Ectodermal cell (in vitro differentiated cells): ENCODE results near the gene RBM47.
"Not testable (repeated sequence)": the region's sequence is repeated elsewhere in the genome, so short reads cannot be mapped to it uniquely, and the experiment has no call there.

Source experiments
- H3K27ac ChIP-seq: 2 replicates; pipeline ENCODE4 v1.7.0; 2013; ENCODE audit warnings: mild to moderate bottlenecking, low read depth, low read length; ENCODE audit not compliant: insufficient read depth, poor library complexity, severe bottlenecking
- H3K27me3 ChIP-seq: 2 replicates; pipeline ENCODE4 v1.7.0; 2013; ENCODE audit warnings: mild to moderate bottlenecking, low read length; ENCODE audit not compliant: insufficient read depth, control insufficient read depth, poor library complexity, severe bottlenecking
- H3K36me3 ChIP-seq: one replicate; pipeline ENCODE4 v1.7.0; 2013; ENCODE audit warnings: low read length; ENCODE audit not compliant: control insufficient read depth, insufficient read depth
- H3K4me1 ChIP-seq: one replicate; pipeline ENCODE4 v1.7.0; 2013; ENCODE audit warnings: low read length; ENCODE audit not compliant: control insufficient read depth, insufficient read depth
- H3K4me3 ChIP-seq: 2 replicates; pipeline ENCODE4 v1.7.0; 2013; ENCODE audit warnings: low read depth, low read length, control low read depth; ENCODE audit not compliant: insufficient read depth
- H3K9me3 ChIP-seq: 2 replicates; pipeline ENCODE4 v1.7.0; 2013; ENCODE audit warnings: mild to moderate bottlenecking, low read length, moderate library complexity; ENCODE audit not compliant: control insufficient read depth
- WGBS, 2 experiments: methylation state at CpG; one replicate each; pipeline ENCODE4 v1.1.7; 2013; ENCODE audit warnings: missing lambda C conversion rate in 2 of 2; 5-methylcytosine and 5-hydroxymethylcytosine counted together

RBM47 gene

GRCh38 chr4:40421839-40422708, 207.6 kb downstream of the RBM47 start:
- 94 to 95% methylated on average over 7 of the region's 7 CpGs for WGBS, 2 experiments
- Histone ChIP-seq H3K27me3 (no peaks in the 10 kb centered on the region), H3K4me3 (no peak overlapping the region), H3K9me3 (no peaks in the 10 kb centered on the region), H3K36me3 (no peaks in the 10 kb centered on the region), H3K4me1 (no peaks in the 10 kb centered on the region), H3K27ac (no peak overlapping the region)

DNA sequence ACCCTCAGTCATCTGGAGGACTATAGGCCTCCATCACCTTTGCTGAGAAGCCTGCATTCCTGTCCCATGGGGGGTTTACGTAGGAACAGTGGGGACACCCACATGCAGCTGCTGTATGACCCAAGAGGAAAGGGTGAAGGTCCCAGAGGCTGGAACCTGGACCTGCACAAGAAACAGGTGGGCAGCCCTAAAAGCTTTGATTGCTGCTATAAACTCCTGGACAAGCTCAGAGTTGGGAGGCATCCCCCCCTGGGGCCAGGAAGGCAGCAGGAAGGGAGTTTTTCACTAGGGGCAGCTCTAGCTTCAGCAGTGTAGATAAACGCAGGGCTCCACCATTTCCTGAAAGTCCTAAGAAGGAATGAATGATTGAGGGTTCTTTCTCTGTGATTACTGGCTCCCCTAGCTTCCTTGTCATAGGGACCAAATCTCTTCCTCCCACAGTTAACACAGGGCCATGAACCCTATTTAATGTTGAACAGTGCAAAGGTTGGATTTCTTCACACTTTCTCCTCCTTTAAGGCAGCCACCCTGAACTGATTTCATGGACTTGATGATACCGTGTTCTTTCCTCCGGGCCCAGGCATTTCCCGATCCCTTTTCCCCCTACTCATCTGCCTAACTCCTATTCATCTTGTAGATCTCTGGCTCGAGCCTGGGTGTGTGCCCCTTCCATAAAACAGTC, 210.3 kb downstream of the RBM47 start:
- H3K27ac ChIP-seq: no peak overlapping the region

DNA sequence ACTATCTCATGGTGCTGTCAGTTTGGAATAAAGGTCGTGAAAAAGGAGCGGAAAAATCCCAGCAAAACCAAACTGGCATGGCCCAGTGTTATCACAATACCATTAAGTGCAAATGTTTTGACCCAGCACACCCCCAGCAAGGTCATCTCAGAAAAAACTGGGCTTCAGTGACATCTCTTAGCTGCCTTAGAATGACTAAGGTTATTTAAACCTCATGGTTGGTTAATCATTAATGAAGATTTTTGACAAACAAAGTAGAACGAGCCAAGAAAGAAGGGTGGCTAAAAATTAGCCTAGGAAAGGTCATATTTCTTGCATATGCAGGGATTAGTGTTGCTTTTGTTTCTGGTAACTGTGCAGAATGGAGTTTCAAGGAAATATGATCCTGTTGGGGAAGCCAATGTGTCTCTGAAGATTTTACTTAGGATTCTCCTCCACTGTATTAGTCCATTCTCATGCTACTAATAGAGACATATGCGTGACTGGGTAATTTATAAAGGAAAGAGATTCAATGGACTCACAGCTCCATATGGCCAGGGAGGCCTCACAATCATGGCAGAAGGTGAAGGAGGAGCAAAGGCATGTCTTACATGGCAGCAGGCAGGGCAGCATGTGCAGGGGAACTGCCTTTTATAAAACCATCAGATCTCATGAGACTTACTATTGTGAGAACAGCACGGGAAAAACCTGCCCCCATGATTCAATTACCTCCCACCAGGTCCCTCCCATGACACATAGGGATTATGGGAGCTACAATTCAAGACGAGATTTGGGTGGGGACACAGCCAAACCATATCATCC, 211.0 kb downstream of the RBM47 start:
- no peaks in the 10 kb centered on the region for H3K27me3 ChIP-seq
- 73 to 80% methylated on average over 6 of the region's 6 CpGs for WGBS, 2 experiments
- H3K36me3 ChIP-seq: no peaks in the 10 kb centered on the region
- no peak overlapping the region for H3K27ac ChIP-seq
- no peaks in the 10 kb centered on the region for H3K4me1 ChIP-seq
- H3K9me3 ChIP-seq: no peaks in the 10 kb centered on the region
- H3K4me3 ChIP-seq: no peak overlapping the region

More for the DNA sequence above, 210.3 kb downstream of the RBM47 start:
- Histone ChIP-seq H3K4me1 (no peaks in the 10 kb centered on the region), H3K4me3 (no peak overlapping the region), H3K9me3 (no peaks in the 10 kb centered on the region), H3K36me3 (no peaks in the 10 kb centered on the region), H3K27me3 (no peaks in the 10 kb centered on the region)
- 55 to 62% methylated on average over 5 to 6 of the region's 6 CpGs for WGBS, 2 experiments

- H3K36me3 ChIP-seq: no peaks in the 10 kb centered on the region
- no peak overlapping the region for H3K27ac ChIP-seq
- no peak overlapping the region for H3K4me3 ChIP-seq
- H3K4me1 ChIP-seq: no peaks in the 10 kb centered on the region
- 94 to 95% methylated on average over 5 of the region's 5 CpGs for WGBS, 2 experiments
- no peaks in the 10 kb centered on the region for H3K27me3 ChIP-seq
- H3K9me3 ChIP-seq: no peaks in the 10 kb centered on the region
These were observed 211.7 kb downstream of the RBM47 start for GRCh38 chr4:40417941-40418340.

- H3K4me3 ChIP-seq: no peak overlapping the region
- no peaks in the 10 kb centered on the region for H3K27me3 ChIP-seq
- no peaks in the 10 kb centered on the region for H3K36me3 ChIP-seq
- no peak overlapping the region for H3K27ac ChIP-seq
- WGBS, 2 experiments: 62 to 63% methylated on average over 3 of the region's 3 CpGs
- H3K4me1 ChIP-seq: no peaks in the 10 kb centered on the region
- no peaks in the 10 kb centered on the region for H3K9me3 ChIP-seq
These were observed 215.0 kb downstream of the RBM47 start for GRCh38 chr4:40414673-40415072.

DNA sequence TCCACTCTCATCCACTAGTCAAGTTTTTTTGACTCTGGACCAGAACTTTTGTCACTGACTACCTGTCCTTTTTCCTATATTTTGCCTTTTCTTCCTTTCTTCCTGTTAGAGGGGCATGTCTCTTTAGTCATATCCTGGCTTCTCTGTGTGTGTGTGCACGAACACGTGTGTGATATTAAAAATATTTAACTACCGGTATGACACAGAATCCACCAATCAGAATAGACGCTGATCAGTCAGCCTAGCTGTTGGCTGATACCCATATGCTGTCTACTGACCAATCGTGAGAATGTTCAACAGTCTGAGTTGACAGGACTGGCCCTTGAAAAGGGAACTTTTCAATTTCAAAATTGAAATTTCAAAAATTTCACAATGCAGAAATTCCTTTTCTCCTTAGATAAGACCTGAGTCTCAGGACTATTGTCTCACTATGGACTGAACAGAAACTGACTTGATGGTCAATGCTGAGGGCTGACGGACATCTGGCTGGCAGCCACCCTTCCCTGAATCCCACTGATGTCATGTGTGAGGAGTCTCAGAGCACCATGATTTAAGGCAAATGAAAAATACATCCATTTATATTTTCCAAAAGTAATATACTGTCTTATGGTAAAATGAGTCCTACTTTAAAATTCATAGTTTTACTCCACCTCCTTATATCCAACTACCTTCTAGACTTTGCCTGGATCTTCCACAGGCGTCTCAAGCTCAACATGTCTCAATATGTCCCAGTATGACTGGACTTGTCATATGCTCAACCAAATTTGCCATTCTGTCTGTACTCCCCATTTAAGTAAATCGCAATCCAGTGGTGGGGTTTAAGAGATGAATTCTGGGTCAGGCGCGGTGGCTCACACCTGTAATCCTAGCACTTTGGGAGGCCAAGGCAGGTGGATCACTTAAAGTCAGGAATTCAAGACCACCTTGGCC, 216.5 kb downstream of the RBM47 start:
- no peak overlapping the region for H3K27ac ChIP-seq
- no peaks in the 10 kb centered on the region for H3K27me3 ChIP-seq
- H3K4me1 ChIP-seq: no peaks in the 10 kb centered on the region
- H3K36me3 ChIP-seq: no peaks in the 10 kb centered on the region
- WGBS, 2 experiments: 77 to 78% methylated on average over 10 of the region's 10 CpGs
- H3K9me3 ChIP-seq: no peaks in the 10 kb centered on the region
- no peak overlapping the region for H3K4me3 ChIP-seq

DNA sequence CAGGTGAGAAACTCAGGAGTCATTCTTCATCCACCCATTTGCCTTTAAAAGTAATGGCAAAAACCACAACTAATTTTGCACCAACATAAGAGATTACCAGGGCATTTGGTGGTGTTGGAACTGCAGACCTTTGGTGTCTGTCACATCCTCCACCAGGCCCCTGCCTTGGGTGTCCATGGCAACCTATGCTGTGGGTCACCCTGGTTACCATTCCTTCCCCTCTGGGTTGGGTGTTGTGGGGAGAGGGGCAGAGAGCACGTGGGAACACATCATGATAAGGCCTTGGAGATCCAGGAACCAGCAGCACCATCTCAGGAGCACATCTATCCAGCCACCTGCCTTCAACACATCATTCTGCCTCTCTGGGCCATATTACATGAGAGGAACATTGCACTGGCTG, 217.3 kb downstream of the RBM47 start:
- Histone ChIP-seq H3K4me3 (no peak overlapping the region), H3K27ac (no peak overlapping the region), H3K27me3 (no peaks in the 10 kb centered on the region), H3K9me3 (no peaks in the 10 kb centered on the region), H3K36me3 (no peaks in the 10 kb centered on the region), H3K4me1 (no peaks in the 10 kb centered on the region)
- WGBS, 2 experiments: 82% methylated on average over 1 of the region's 1 CpG; no CpG with 5 or more reads in 1 of the 2 experiments

- Histone ChIP-seq H3K36me3 (no peaks in the 10 kb centered on the region), H3K27ac (no peak overlapping the region), H3K27me3 (no peaks in the 10 kb centered on the region), H3K4me3 (no peak overlapping the region), H3K4me1 (no peaks in the 10 kb centered on the region), H3K9me3 (no peaks in the 10 kb centered on the region)
- WGBS, 2 experiments: 78 to 100% methylated on average over 1 of the region's 1 CpG
These were observed 219.8 kb downstream of the RBM47 start for GRCh38 chr4:40409835-40410234.

- 90 to 96% methylated on average over 3 of the region's 3 CpGs for WGBS, 2 experiments
- H3K27me3 ChIP-seq, H3K27ac ChIP-seq, H3K4me1 ChIP-seq, H3K9me3 ChIP-seq, H3K36me3 ChIP-seq, H3K4me3 ChIP-seq: not testable (repeated sequence)
These were observed 222.2 kb downstream of the RBM47 start for GRCh38 chr4:40407468-40407867.
